IPS-20b (cell line): ENCODE measurements around the gene RNF5.
"Not testable (repeated sequence)": the region's sequence is repeated elsewhere in the genome, so short reads cannot be mapped to it uniquely, and the experiment has no call there.

Experiments
- H3K27ac ChIP-seq: one replicate; pipeline ENCODE4 v1.5.1; 2013; ENCODE audit warnings: low read length
- H3K27me3 ChIP-seq: 2 replicates; pipeline ENCODE4 v1.6.1; 2013; ENCODE audit warnings: mild to moderate bottlenecking, low read length, inconsistent platforms; ENCODE audit not compliant: insufficient read depth
- H3K36me3 ChIP-seq: 2 replicates; pipeline ENCODE4 v1.6.1; 2013; ENCODE audit warnings: low read depth, mild to moderate bottlenecking, inconsistent platforms, low read length, moderate library complexity; ENCODE audit not compliant: insufficient read depth
- H3K4me1 ChIP-seq: 2 replicates; pipeline ENCODE4 v1.6.1; 2013; ENCODE audit warnings: mild to moderate bottlenecking, control low read depth, inconsistent platforms, low read length, moderate library complexity; ENCODE audit not compliant: insufficient read depth
- H3K4me3 ChIP-seq: 2 replicates; pipeline ENCODE4 v1.5.1; 2013; ENCODE audit warnings: mild to moderate bottlenecking, low read length, inconsistent platforms
- H3K9ac ChIP-seq: 2 replicates; pipeline ENCODE4 v1.6.1; 2013; ENCODE audit warnings: low read depth, mild to moderate bottlenecking, inconsistent platforms, low read length, moderate library complexity
- H3K9me3 ChIP-seq: 2 replicates; pipeline ENCODE4 v1.6.1; 2013; ENCODE audit warnings: mild to moderate bottlenecking, low read depth, low read length, inconsistent platforms; ENCODE audit not compliant: insufficient read depth

The RNF5 gene

GRCh38 chr6:32211432-32211831 is 33.2 kb downstream of the RNF5 start:
- not testable (repeated sequence) for H3K4me1 ChIP-seq, H3K27ac ChIP-seq, H3K9ac ChIP-seq, H3K27me3 ChIP-seq, H3K9me3 ChIP-seq, H3K4me3 ChIP-seq, H3K36me3 ChIP-seq

GRCh38 chr6:32212076-32212760 is 34.0 kb downstream of the RNF5 start:
- H3K27me3 ChIP-seq = no peaks in the 10 kb centered on the region
- H3K4me3 ChIP-seq = no peak overlapping the region
- H3K9me3 ChIP-seq = no peaks in the 10 kb centered on the region
- no peak overlapping the region for H3K27ac ChIP-seq
- H3K9ac ChIP-seq = no peak overlapping the region
- H3K4me1 ChIP-seq = no peaks in the 10 kb centered on the region
- no peaks in the 10 kb centered on the region for H3K36me3 ChIP-seq

GRCh38 chr6:32213649-32214048 is 35.4 kb downstream of the RNF5 start:
- Histone ChIP-seq H3K9me3 (no peaks in the 10 kb centered on the region), H3K27me3 (no peaks in the 10 kb centered on the region), H3K36me3 (no peaks in the 10 kb centered on the region), H3K4me1 (no peaks in the 10 kb centered on the region), H3K9ac (no peak overlapping the region), H3K4me3 (no peak overlapping the region), H3K27ac (no peak overlapping the region)

GRCh38 chr6:32214126-32214525 is 35.9 kb downstream of the RNF5 start:
- no peaks in the 10 kb centered on the region for H3K36me3 ChIP-seq
- no peak overlapping the region for H3K27ac ChIP-seq
- no peak overlapping the region for H3K4me3 ChIP-seq
- H3K9me3 ChIP-seq = no peaks in the 10 kb centered on the region
- H3K27me3 ChIP-seq = no peaks in the 10 kb centered on the region
- H3K4me1 ChIP-seq = no peaks in the 10 kb centered on the region
- H3K9ac ChIP-seq = no peak overlapping the region

- H3K36me3 ChIP-seq = no peaks in the 10 kb centered on the region
- no peak overlapping the region for H3K27ac ChIP-seq
- H3K4me3 ChIP-seq = no peak overlapping the region
- no peaks in the 10 kb centered on the region; the same call in 1 of the 2 replicates for H3K27me3 ChIP-seq
- H3K9ac ChIP-seq = no peak overlapping the region
- no peaks in the 10 kb centered on the region for H3K9me3 ChIP-seq
- H3K4me1 ChIP-seq = no peaks in the 10 kb centered on the region
Measured at GRCh38 chr6:32215617-32216016, 37.4 kb downstream of the RNF5 start.

- Histone ChIP-seq H3K4me3 (no peak overlapping the region), H3K36me3 (no peaks in the 10 kb centered on the region), H3K27ac (no peak overlapping the region), H3K9me3 (no peaks in the 10 kb centered on the region), H3K9ac (no peak overlapping the region), H3K27me3 (no peaks in the 10 kb centered on the region; the same call in 1 of the 2 replicates), H3K4me1 (no peaks in the 10 kb centered on the region)
Measured at GRCh38 chr6:32216285-32216684, 38.1 kb downstream of the RNF5 start.

GRCh38 chr6:32216998-32217397 is 38.8 kb downstream of the RNF5 start:
- no peaks in the 10 kb centered on the region for H3K4me1 ChIP-seq
- no peaks in the 10 kb centered on the region for H3K9me3 ChIP-seq
- H3K27ac ChIP-seq = no peak overlapping the region
- no peaks in the 10 kb centered on the region for H3K36me3 ChIP-seq
- H3K9ac ChIP-seq = no peak overlapping the region
- H3K27me3 ChIP-seq = no peaks in the 10 kb centered on the region; the same call in 1 of the 2 replicates
- no peak overlapping the region for H3K4me3 ChIP-seq

- H3K36me3 ChIP-seq = no peaks in the 10 kb centered on the region
- H3K27ac ChIP-seq = no peak overlapping the region
- no peaks in the 10 kb centered on the region; the same call in 1 of the 2 replicates for H3K27me3 ChIP-seq
- no peak overlapping the region for H3K9ac ChIP-seq
- no peaks in the 10 kb centered on the region for H3K4me1 ChIP-seq
- no peak overlapping the region for H3K4me3 ChIP-seq
- no peaks in the 10 kb centered on the region for H3K9me3 ChIP-seq
Measured at GRCh38 chr6:32218167-32218566, 40.0 kb downstream of the RNF5 start.

- Histone ChIP-seq H3K27ac (no peak overlapping the region), H3K27me3 (no peaks in the 10 kb centered on the region; the same call in 1 of the 2 replicates), H3K36me3 (no peaks in the 10 kb centered on the region), H3K4me1 (no peaks in the 10 kb centered on the region), H3K4me3 (no peak overlapping the region), H3K9ac (no peak overlapping the region), H3K9me3 (no peaks in the 10 kb centered on the region)
Measured at GRCh38 chr6:32220021-32220420, 41.8 kb downstream of the RNF5 start.

- no peak overlapping the region for H3K9ac ChIP-seq
- peaks cover 9% of the 10 kb centered on the region; the same call in 1 of the 2 replicates for H3K27me3 ChIP-seq
- H3K36me3 ChIP-seq = no peaks in the 10 kb centered on the region
- no peak overlapping the region for H3K4me3 ChIP-seq
- H3K27ac ChIP-seq = no peak overlapping the region
- no peaks in the 10 kb centered on the region for H3K9me3 ChIP-seq
- H3K4me1 ChIP-seq = no peaks in the 10 kb centered on the region
Measured at GRCh38 chr6:32222333-32223230, 44.4 kb downstream of the RNF5 start.

GRCh38 chr6:32223258-32224235 is 45.3 kb downstream of the RNF5 start, which contains the start of gene NOTCH4:
TSS of gene NOTCH4 (minus strand) at chr6:32224067. CDS start at chr6:32223928, 139 bp downstream.
- H3K4me3 ChIP-seq = no peak within 1 kb of the TSS
- H3K36me3 ChIP-seq = no peaks in the 10 kb centered on the region
- no peak within 1 kb of the TSS for H3K9ac ChIP-seq
- H3K27ac ChIP-seq = no peak within 1 kb of the TSS
- H3K27me3 ChIP-seq = peaks cover 17% of the 10 kb centered on the region; the same call in 1 of the 2 replicates
- H3K9me3 ChIP-seq = no peaks in the 10 kb centered on the region
- H3K4me1 ChIP-seq = no peaks in the 10 kb centered on the region
